Measurements from ENCODE around the gene CASP14.
"Not testable (repeated sequence)": the region's sequence is repeated elsewhere in the genome, so short reads cannot be mapped to it uniquely, and the experiment has no call there.

Gene CASP14

DNA sequence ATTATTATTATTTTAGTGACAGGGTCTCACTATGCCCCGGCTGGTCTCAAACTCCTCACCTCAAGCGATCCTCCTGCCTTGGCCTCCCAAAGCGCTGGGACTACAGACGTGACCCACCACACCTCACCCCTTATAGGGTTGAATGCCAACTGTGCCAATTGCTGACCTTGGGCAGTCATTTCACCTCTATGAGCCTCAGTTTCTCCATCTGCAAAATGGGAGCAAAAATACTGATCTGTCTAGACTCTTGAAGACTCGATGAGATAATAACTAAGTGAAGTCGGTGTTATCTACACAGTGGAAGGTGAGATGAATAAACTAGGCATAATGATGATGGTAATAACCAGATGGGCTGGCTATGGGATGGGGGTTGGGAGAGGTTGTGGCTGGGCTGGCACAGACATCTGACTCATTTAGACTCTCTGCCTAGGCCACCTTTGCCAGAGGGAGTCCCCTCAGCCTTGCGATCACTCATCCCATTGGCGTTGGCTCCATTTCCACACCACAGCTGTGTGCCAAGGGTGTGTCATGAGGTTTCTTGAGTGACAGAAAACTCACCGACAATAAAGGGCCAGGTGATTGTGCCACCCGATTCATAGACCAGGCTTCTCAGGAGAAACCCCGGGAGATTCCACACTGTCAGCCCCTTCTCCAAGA is at the start of gene CASP14:
Gene CASP14 (plus strand): TSS at position 596 of the 657 bp plus-strand sequence. CDS start 2,772 bp downstream, outside the sequence.
- DNase-seq (ENCODE audit: low spot score) = no peak
- H3K4me3 ChIP-seq = no peak within 1 kb of the TSS
- no peak for TF ChIP-seq CTCF (IDR thresholded peaks at IDR 0.05)
- H3K27ac ChIP-seq = no peak within 1 kb of the TSS

GRCh38 chr19:15008308-15008707 is 41.0 kb upstream of the CASP14 start:
- no peak overlapping the region for H3K4me3 ChIP-seq

GRCh38 chr19:15010501-15011300 is 38.6 kb upstream of the CASP14 start:
- no peak overlapping the region for H3K27ac ChIP-seq
- TF ChIP-seq CTCF (IDR thresholded peaks at IDR 0.05) = no peak
- no peak overlapping the region for H3K4me3 ChIP-seq
- DNase-seq (ENCODE audit: low spot score) = no peak

More at GRCh38 chr19:15008308-15008707, 41.0 kb upstream of the CASP14 start:
- H3K27ac ChIP-seq = no peak overlapping the region
- no peak for TF ChIP-seq CTCF (IDR thresholded peaks at IDR 0.05)
- no peak for DNase-seq (ENCODE audit: low spot score)

DNA sequence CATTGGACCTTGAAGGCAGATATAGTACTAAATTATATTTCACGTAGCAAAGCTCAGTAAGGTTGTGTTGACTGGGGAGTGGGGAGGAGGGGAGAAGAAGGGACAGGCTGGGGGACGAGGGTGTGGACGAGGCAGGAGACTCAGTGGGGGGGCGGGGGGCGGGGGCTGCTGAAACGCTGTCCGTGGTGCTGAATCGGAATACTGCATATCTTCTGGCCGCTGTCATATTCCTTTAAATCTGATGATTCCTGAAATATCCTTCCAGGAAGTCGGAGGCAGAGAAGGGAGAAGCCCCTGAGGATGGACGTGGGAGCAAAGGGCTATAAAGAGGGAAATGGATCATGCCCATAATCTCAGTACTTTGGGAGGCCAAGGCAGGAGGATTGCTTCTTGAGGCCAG is 34.7 kb upstream of the CASP14 start:
- H3K4me3 ChIP-seq = no peak overlapping the region
- DNase-seq (ENCODE audit: low spot score) = no peak
- no peak overlapping the region for H3K27ac ChIP-seq
- TF ChIP-seq CTCF (IDR thresholded peaks at IDR 0.05) = no peak

DNA sequence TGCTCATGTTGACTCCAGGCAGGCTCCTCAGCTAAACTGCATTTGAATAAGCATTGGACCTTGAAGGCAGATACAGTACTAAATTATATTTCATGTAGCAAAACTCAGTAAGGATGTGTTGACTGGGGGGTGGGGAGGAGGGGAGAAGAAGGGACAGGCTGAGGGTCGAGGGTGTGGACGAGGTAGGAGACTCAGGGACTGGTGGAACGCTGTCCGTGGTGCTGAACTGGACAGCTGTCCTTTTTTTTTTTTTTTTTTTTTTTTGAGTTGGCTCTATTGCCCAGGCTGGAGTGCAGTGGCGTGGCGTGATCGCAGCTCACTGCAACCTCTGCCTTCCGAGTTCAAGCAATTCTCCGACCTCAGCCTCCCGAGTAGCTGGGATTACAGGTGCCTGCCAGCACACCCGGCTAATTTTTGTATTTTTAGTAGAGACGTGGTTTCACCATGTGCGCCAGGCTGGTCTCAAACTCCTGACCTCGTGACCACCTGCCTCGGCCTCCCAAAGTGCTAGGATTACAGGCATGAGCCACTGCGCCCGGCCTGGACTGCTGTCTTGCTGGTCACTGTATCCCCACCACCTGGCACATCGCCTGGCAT is 33.2 kb upstream of the CASP14 start:
- DNase-seq (ENCODE audit: low spot score) = no peak
- no peak for TF ChIP-seq CTCF (IDR thresholded peaks at IDR 0.05)
- Histone ChIP-seq H3K27ac (no peak overlapping the region), H3K4me3 (no peak overlapping the region)

DNA sequence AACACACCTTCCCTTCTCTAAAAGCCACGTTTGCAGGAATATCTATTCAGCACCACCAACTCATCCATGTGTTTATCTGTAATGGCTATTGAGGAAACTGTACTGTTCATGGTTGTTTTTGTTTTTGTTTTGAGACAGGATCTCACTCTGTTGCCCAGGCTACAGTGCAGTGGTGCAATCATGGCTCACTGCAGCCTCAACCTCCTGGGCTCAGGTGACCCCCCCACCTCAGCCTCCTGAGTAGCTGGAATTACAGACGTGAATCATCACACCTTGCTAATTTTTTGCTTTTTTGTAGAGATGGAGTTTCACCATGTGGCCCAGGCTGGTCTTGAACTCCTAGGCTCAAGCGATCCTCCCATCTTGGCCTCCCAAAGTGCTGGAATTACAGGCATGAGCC is 30.4 kb upstream of the CASP14 start:
- H3K27ac ChIP-seq; DNase-seq (ENCODE audit: low spot score); H3K4me3 ChIP-seq: not testable (repeated sequence)

- no peak overlapping the region for H3K27ac ChIP-seq
- no peak for DNase-seq (ENCODE audit: low spot score)
- TF ChIP-seq CTCF (IDR thresholded peaks at IDR 0.05) = no peak
Observed at GRCh38 chr19:15021286-15022007, 27.8 kb upstream of the CASP14 start.

More at GRCh38 chr19:15021286-15022007, 27.8 kb upstream of the CASP14 start:
- no peak overlapping the region for H3K4me3 ChIP-seq
